ENCODE data around the gene METTL5. TPM values are rescaled to one million over a fixed set of nuclear protein-coding genes. Genes with fewer than 3 reads are reported as not detected.
"Not testable (repeated sequence)": the region's sequence is repeated elsewhere in the genome, so short reads cannot be mapped to it uniquely, and the experiment has no call there.

Gene METTL5
- total RNA-seq, 1 donor from 2014 or later = 69.8 TPM

DNA sequence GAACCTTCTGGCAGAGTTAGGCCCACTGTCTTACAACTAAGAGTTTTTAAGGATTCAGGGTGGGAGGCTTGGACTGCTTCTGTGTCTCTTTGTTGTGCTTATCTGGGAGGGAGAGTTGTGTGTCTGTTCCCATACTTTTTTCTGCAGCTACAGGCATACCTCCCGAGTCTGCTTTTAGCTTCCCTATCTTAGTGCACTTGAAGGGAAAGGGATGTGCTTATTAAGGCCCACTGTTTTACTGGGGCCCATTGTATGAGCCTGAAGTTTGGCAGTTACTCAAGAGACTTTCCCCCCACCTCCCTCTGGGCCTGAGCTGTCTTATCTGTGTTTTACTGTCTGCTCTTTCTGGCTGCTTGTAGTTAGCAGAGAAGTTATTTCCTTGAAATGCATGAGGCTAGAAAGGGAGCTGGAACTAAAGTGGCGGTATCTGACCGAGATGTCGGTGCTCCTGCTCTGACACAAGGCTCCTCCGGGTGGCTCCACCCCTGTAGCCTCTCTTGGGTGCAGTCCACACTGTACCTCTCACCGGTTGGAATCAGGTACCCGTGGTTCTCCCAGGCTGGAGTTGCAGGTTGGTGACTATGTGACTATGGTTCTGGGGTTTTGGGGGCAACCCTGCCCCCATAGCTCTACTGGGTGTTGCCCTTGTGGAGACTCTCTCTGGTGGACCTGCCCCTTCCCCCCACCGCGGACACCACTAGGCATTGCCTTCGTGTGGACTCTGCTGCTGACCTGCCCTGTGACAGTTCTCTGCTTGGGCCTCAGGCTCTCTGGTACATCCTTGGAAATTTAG, 15.4 kb upstream of the METTL5 start:
- no peak for DNase-seq (ENCODE audit: missing footprints)
- peak; percentile 64 for ATAC-seq
- intact Hi-C loops (cut with DNase I) = no loop called here

DNA sequence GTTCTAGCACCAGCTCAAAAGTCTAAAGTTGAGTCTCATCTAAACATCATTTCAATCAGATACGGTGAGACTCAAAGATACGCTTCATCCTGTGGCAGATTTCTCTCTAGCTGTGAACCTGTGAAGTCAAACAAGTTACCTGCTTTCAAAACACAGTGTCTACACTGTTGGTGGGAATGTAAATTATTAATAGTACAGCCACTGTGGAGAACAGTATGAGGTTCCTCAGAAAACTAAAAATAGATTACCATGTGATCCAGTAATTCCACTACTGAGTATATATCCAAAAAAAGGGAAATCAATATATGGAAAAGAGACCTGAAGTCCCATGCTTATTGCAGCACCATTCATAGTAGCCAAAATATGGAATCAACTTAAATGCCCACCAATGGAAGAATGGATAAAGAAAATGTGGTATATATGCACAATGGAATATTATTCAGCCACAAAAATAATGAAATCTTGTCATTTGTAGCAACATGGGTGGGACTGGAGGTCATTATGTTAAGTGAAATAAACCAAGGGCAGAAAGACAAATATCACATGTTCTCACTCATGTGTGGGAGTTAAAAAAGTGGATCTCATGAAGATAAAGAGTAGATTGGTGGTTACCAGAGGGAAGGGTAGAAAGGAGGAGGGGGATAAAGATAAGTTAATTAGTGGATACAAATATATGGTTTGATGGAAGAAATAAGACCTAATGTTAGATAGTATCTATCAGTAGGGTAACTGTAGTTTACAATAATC, 14.2 kb upstream of the METTL5 start:
- ATAC-seq = peak; percentile 68
- no peak for DNase-seq (ENCODE audit: missing footprints)
- intact Hi-C loops (cut with DNase I) = no loop called here

DNA sequence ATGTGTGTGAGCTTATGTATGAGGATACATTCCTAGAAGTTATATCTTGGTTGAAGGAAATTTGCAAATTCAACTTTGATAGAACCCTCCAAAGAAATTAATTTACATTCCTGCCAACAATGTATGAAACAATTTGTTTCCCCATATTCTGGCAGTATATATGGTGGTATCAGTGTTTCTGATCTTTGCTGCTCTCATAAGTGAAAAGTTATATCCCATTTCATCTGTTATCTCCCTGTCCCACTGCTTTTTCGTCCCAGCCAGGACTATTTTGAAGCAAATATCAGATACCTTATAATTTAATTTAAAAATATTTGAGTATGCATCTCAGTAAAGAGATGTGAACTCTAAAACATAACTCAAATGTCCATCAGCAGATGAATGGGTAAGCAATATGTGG, 9.7 kb upstream of the METTL5 start:
- DNase-seq (ENCODE audit: missing footprints) = no peak
- intact Hi-C loops (cut with DNase I) = no loop called here
- no peak for ATAC-seq

DNA sequence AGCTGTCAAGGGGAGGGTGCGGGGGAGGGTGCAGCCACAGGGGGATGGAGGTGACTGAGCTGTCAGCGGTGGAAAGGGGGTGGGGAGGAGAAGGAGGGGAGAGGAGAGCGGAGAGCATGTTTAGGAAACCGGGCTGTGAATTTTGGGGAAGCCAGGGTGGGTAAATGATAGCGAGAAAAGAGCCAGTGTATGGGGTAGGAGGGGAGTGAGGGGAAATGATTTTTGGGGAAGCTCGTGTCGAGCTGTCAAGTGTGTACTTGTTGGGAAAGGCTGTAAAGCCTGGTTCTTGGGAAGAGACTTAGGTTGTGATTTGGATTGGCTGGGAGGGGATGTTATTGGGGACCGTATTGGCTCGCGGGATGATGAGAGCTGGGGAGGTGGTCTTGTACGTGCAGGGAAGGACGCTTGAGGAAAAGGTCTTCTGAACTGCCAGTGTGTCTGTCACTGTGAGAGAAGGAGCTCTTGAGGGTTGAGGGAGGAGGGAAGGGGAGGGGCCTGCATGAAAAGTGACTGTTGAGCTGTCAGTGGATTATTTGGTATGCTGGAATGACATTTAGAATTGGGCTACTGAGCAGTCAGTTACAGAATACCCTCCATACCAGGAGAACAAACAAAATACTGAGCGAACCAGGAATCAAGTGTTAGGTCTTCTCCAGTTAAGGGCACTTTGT, 3.6 kb upstream of the METTL5 start:
- no peak for DNase-seq (ENCODE audit: missing footprints)
- intact Hi-C loops (cut with DNase I) = loop anchor here (1.0 to 5.0 kb wide), 2 partner anchors 49 to 99 kb away; no protein-coding TSS in a partner anchor
- ATAC-seq = peak; percentile 70

DNA sequence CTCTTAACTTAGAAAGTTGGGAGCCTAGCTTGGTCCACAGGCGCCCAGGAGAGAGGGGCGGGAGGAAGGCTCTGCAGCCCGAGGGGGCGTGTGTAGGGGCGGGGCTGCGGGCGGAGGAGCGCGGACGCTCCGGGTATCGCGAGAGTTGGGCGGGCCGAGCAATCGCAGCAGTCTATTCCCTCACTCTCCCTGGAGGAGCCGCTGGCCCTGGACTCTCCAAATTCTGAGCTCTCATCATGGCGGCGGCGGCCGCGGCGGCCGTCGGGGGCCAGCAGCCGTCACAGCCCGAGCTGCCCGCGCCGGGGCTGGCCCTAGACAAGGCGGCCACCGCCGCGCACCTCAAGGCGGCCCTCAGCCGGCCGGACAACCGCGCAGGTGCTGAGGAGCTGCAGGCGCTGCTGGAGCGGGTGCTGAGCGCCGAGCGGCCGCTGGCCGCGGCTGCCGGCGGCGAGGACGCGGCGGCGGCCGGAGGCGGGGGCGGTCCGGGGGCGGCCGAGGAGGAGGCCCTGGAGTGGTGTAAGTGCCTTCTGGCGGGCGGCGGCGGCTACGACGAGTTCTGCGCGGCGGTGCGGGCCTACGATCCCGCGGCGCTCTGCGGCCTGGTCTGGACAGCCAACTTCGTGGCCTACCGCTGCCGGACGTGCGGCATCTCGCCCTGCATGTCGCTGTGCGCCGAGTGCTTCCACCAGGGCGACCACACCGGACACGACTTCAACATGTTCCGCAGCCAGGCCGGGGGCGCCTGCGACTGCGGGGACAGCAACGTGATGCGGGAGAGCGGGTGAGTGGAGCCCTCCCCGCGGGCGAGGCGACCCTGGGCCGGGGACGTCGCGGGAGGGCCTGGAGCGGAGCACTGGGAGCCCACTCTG, 2.8 kb upstream of the METTL5 start, which contains the start of gene UBR3:
UBR3 (plus strand) TSS at position 183 of the 869 bp plus-strand sequence; CDS start at position 237, 54 bp downstream.
- peak; percentile 93 for ATAC-seq
- DNase-seq (ENCODE audit: missing footprints) = peak; percentile 96
- intact Hi-C loops (cut with DNase I) = loop anchor here (1.0 to 5.0 kb wide), 2 partner anchors 50 to 100 kb away; no protein-coding TSS in a partner anchor

DNA sequence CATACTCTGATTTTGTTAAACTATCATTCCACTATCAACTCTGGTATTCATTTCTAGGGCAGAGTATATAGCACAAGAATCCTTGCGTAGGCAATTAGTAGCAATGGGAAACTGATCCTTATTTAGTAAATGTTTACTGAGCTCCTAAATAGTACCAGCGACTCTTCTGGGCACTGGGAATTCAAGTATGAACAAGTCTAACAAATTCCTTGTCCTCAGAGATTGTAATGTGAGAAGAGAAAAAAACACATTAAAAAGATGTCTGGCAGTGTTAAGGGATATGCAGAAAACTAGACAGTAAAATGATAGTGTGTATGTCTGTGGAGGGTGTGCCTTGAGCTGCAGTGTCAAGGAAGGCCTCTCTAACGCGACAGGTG, 721 bp downstream of the METTL5 start:
- DNase-seq (ENCODE audit: missing footprints) = no peak
- intact Hi-C loops (cut with DNase I) = loop anchor here (2.0 kb wide), 1 partner anchor 53 kb away; no protein-coding TSS in a partner anchor

DNA sequence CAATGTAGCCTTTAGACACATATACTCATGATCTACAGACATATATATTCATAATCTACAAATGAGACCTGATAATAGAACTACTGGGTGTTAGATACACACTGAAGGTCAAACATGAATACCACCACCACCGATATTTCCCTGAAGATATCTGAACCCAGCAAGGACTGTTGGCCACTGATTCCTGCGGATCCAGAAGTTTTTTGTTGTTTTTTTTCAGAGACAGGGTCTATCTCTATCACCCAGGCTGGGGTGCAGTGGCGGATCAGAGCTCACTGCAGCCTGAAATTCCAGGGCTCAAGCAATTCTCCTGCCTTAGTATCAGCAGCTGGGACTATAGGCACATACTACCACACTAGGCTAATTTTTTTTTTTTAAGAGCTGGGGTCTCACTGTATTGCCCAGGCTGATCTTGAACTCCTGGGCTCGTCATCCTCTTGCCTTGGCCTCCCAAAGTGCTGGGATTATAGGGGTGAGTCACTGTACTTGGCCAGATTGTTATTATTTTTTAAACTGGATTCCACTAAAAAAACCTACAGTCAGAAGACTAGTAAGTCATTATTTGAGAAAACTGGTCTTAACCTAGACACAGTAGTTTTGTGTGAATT, 1.8 kb downstream of the METTL5 start:
- DNase-seq (ENCODE audit: missing footprints) = no peak
- intact Hi-C loops (cut with DNase I) = no loop called here
- no peak for ATAC-seq

More for the DNA sequence above, 721 bp downstream of the METTL5 start:
- no peak for ATAC-seq

DNA sequence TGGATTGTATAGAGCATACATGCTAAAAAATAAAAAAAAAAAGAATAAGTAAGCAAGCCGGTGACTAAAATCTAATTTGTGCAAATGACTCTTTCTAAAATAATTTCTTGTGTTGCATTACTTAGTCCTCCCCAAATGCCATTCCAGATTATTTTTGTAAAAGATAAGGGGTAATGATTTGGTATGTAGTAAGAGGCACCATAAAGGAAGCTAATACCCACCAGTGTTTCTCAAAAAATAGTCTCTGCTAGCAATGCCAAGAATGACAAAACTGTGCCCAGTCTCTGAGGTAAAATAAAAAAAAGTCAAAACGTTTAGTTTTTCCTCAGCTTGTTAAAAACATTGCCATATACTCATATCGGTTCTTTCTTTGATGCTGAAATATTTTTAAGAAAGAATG, 2.7 kb downstream of the METTL5 start:
- no peak for DNase-seq (ENCODE audit: missing footprints)
- no peak for ATAC-seq
- intact Hi-C loops (cut with DNase I) = no loop called here

DNA sequence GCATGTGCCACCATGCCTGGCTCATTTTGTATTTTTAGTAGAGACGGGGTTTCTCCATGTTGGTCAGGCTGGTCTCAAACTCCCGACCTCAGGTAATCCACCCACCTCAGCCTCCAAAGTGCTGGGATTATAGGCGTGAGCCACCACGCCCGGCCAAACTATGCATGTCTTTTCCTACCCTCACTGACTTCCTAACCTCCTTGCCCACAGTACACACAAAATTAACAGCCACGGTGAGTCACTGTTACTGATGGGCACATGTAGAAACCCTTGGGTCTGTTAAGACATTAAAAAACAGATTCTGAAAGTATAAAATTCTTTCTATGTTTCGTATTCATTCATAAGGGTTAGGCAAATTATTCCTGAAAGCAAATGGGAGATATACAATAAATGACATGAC, 4.6 kb downstream of the METTL5 start:
- ATAC-seq; intact Hi-C loops (cut with DNase I); DNase-seq (ENCODE audit: missing footprints): not testable (repeated sequence)

DNA sequence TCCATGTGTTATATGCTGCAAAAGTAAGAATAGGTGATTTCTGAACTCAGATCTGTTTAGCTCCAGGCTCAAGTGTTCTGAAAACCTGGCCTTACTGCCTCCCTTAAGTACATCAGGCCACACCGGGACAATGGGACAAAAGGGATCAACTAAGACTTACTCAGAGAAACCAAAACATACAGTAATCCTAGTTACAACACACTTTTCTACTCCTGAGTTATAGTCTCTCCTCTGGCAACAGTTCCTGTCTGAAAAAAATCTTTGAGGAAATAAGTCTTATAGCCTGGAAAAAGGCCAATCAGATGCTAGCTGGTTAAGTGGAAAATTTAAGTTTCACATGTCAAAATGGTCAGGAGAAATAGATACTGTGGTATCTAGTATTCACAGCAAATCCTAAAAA, 5.6 kb downstream of the METTL5 start:
- intact Hi-C loops (cut with DNase I) = no loop called here
- ATAC-seq = no peak
- DNase-seq (ENCODE audit: missing footprints) = no peak

DNA sequence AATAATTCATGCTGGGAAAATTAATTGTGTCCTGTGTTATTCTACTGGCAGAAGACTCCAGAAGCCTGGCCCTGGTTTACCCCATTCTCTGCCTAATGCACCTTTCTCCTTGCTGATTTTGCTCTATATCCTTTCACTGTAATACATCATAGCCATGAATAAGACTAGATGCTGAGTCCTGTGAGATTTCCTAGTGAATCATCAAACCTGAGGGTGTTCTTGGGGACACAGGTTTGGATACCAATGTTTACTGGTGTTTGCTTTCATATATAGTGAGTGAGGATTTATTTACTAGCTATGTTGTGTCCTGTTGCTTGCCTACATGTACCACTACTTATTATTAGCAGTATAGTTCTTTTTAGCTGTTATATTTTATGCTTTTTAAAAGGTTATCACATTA, 6.5 kb downstream of the METTL5 start:
- DNase-seq (ENCODE audit: missing footprints) (no peak), ATAC-seq (no peak)
- intact Hi-C loops (cut with DNase I) = no loop called here

DNA sequence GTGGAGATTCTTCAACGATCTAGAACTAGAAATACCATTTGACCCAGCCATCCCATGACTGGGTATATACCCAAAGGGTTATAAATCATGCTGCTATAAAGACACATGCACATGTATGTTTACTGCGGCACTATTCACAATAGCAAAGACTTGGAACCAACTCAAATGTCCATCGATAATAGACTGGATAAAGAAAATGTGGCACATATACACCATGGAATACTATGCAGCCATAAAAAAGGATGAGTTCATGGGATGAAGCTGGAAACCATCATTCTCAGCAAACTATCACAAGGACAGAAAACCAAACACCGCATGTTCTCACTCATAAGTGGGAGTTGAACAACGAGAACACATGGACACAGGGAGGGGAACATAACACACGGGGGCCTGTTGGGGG, 7.3 kb downstream of the METTL5 start:
- ATAC-seq; intact Hi-C loops (cut with DNase I); DNase-seq (ENCODE audit: missing footprints): not testable (repeated sequence)

DNA sequence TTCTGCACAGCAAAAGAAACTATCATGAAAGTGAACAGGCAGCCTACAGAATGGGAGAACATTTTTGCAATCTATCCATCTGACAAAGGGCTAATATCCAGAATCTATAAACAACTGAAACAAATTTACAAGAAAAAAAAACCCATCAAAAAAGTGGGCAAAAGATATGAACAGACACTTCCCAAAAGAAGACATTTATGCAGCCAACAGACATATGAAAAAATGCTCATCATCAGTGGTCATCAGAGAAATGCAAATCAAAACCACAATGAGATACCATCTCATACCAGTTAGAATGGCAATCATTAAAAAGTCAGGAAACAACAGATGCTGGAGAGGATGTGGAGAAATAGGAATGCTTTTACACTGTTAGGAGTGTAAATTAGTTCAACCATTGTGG, 7.7 kb downstream of the METTL5 start:
- DNase-seq (ENCODE audit: missing footprints); intact Hi-C loops (cut with DNase I); ATAC-seq: not testable (repeated sequence)

DNA sequence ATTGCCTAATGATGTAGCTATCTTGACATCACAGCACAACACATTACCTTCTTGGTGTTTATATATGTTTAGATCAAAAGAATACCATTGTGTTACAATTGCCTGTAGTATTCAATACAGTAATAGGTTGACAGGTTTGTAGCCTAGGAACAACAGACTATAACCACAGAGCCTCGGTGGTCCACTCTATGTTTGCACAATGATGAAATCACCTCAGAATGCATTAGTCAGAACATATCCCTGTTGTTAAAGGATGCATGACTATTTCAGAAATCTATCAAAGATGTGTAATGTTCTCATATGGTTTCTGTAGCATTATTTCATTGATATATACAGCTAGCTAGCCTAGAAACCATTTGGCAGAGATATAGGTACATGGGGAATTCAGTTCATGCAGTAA, 8.9 kb downstream of the METTL5 start:
- intact Hi-C loops (cut with DNase I) = no loop called here
- ATAC-seq (no peak), DNase-seq (ENCODE audit: missing footprints) (no peak)

DNA sequence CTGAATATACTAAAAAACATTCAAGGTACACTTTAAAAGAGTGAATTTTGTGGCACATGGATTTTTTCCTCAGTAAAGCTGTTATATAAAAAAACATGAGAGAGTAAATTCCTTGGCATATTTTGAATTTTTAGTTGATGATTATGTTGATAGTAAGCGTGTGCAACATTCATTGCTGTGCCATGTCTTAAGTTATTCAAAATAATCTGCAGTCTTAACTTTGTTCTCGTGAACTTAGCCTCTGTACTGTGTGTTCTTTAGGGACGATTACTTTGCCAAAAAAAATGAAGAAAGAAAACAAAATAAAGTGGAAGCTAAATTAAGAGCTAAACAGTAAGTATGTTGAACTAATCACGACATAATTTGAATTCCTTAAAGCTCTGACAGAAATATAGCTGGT, 16.5 kb downstream of the METTL5 start:
- no peak for DNase-seq (ENCODE audit: missing footprints)
- intact Hi-C loops (cut with DNase I) = no loop called here
- ATAC-seq = no peak

DNA sequence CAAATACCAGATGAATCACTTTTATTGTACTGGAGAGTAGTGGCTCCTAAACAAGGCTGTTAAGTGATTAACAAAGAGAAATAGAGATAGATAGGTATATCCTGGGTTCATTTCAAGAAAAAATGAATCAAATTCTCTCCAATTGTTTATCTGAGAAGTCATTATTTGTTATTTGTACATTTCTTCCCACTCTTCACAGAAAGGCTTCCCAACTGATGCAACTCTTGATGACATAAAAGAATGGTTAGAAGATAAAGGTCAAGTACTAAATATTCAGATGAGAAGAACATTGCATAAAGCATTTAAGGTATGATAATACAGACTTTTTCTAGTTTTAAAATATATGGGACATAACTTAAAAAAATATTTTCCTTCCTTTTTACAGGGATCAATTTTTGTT, 18.1 kb downstream of the METTL5 start:
- no peak for ATAC-seq

DNA sequence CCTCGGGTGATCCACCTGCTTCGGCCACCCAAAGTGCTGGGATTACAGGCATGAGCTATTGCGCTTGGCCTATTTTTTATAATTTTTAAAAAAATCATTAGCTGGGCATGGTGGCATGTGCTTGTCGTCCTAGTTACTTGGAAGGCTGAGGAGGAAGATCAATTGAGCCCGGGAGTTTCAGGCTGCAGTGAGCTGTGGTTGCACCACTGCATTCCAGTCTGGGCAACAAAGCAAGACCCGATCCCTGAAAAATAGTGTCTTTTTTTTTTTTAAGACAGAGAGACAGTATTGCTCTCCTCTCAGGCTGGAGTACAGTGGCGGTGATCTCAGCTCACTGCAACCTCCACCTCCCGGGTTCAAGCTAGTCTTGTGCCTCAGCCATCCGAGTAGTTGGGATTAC, 21.2 kb downstream of the METTL5 start:
- ATAC-seq (no peak), DNase-seq (ENCODE audit: missing footprints) (no peak)
- intact Hi-C loops (cut with DNase I) = no loop called here

More for the DNA sequence above, 18.1 kb downstream of the METTL5 start:
- intact Hi-C loops (cut with DNase I) = no loop called here
- no peak for DNase-seq (ENCODE audit: missing footprints)

Measured in Right ventricle myocardium inferior (tissue), 1 donor.